Measurements from ENCODE around the gene POLR2M.

DNA sequence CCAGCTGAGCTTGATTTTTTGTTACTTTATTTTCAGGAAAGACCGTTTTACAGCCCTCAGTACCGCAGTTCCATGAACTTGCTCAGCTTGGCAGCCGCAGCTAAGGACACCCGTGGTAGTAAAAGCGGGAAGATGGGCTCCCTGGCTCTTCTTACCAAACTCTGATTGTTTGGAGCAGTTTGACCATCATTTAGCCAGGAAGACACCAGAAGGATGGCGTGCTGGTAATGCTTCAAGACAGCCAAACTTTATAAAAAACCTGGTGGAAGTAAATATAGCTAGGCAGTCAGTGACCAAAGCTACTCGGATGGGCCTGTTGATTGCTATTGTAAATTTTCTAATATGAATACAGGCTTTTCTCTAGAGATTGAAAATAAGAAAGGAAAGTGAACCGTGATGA lies 28.9 kb downstream of the POLR2M start:
- TF ChIP-seq, protein P1, sequence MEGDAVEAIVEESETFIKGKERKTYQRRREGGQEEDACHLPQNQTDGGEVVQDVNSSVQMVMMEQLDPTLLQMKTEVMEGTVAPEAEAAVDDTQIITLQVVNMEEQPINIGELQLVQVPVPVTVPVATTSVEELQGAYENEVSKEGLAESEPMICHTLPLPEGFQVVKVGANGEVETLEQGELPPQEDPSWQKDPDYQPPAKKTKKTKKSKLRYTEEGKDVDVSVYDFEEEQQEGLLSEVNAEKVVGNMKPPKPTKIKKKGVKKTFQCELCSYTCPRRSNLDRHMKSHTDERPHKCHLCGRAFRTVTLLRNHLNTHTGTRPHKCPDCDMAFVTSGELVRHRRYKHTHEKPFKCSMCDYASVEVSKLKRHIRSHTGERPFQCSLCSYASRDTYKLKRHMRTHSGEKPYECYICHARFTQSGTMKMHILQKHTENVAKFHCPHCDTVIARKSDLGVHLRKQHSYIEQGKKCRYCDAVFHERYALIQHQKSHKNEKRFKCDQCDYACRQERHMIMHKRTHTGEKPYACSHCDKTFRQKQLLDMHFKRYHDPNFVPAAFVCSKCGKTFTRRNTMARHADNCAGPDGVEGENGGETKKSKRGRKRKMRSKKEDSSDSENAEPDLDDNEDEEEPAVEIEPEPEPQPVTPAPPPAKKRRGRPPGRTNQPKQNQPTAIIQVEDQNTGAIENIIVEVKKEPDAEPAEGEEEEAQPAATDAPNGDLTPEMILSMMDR (conservative IDR thresholded peaks at IDR 0.05): no peak
- no peak for TF ChIP-seq EZH2 (IDR thresholded peaks at IDR 0.05; ENCODE audit: low read depth)

Data from PC-9 (cell line).